ENCODE measurements around the gene STOX2.

DNA sequence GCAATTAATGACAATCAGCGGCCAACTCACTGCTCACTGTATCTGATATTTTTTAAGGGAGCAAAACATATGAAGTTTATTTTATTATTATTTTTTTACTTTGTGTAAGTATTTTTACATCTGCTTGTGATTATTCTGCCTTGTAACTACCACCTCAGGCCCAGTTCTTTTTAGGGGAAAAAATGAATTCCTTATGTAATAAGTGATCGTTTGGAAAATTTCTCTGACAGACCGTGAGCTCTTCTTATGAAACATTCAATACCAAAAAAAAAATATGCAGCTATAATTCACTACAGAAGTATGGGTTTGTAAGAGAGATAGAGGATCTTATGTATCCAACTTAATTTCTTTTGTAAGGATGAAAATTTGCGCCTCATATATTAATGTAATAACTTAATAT lies 33.5 kb upstream of the STOX2 start:
- TF ChIP-seq, protein P1, sequence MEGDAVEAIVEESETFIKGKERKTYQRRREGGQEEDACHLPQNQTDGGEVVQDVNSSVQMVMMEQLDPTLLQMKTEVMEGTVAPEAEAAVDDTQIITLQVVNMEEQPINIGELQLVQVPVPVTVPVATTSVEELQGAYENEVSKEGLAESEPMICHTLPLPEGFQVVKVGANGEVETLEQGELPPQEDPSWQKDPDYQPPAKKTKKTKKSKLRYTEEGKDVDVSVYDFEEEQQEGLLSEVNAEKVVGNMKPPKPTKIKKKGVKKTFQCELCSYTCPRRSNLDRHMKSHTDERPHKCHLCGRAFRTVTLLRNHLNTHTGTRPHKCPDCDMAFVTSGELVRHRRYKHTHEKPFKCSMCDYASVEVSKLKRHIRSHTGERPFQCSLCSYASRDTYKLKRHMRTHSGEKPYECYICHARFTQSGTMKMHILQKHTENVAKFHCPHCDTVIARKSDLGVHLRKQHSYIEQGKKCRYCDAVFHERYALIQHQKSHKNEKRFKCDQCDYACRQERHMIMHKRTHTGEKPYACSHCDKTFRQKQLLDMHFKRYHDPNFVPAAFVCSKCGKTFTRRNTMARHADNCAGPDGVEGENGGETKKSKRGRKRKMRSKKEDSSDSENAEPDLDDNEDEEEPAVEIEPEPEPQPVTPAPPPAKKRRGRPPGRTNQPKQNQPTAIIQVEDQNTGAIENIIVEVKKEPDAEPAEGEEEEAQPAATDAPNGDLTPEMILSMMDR (IDR thresholded peaks at IDR 0.05; ENCODE audit: extremely low read depth in 1 of 2, insufficient read depth in 1 of 2, low read depth in 1 of 2, low read length in 2 of 2), result no peak
- no peak for TF ChIP-seq EZH2 (IDR thresholded peaks at IDR 0.05; ENCODE audit: borderline replicate concordance, low read depth, low read length, severe bottlenecking)
- TF ChIP-seq, protein P2, sequence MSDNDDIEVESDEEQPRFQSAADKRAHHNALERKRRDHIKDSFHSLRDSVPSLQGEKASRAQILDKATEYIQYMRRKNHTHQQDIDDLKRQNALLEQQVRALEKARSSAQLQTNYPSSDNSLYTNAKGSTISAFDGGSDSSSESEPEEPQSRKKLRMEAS (IDR thresholded peaks at IDR 0.05; ENCODE audit: insufficient read depth, insufficient read length), result no peak
- no peak for TF ChIP-seq POLR2AphosphoS5 (IDR thresholded peaks at IDR 0.05; ENCODE audit: insufficient read depth, low read depth, low read length)
- no peak for TF ChIP-seq POLR2A (IDR thresholded peaks at IDR 0.05; ENCODE audit: low read depth, low read length)
- no peak for TF ChIP-seq JUN (IDR thresholded peaks at IDR 0.05; ENCODE audit: borderline replicate concordance, insufficient read depth, insufficient read length, low read depth)
